ENCODE data around the gene PRKAR1B. TPM values are rescaled to one million over a fixed set of nuclear protein-coding genes. Genes with fewer than 3 reads are reported as not detected.

The PRKAR1B gene
- polyA plus RNA-seq, 1 of the 3 experiments (the other 2 are of a cell fraction), result 63.7 TPM

- no peak overlapping the region for H3K9ac ChIP-seq
- no peak overlapping the region for H3K4me3 ChIP-seq (ENCODE audit: low read depth in 2 of 2, low read length in 1 of 2)
- DNase-seq, result no peak
- H3K4me2 ChIP-seq, result no peak overlapping the region
- 96% methylated on average over 15 of the region's 17 CpGs for WGBS (ENCODE audit: low lambda C conversion rate)
- H2AFZ ChIP-seq (ENCODE audit: low read depth), result no peak overlapping the region
- CTCF ChIA-PET, result no interaction called here
- no peaks in the 10 kb centered on the region for H4K20me1 ChIP-seq (ENCODE audit: insufficient read depth)
- H3K4me1 ChIP-seq (ENCODE audit: control insufficient read depth in 1 of 2, insufficient read depth in 2 of 2, low read depth in 1 of 2, low read length in 1 of 2), result peaks cover 0 to 6% of the 10 kb centered on the region in 2 experiments; a peak in 1 of 4 replicates
- POLR2A ChIA-PET, result interaction anchor here (0.6 to 0.7 kb wide), 2 partner anchors 80 to 97 kb away, joined by 3 to 4 read pairs; no protein-coding TSS in a partner anchor
- no peaks in the 10 kb centered on the region for H3K79me2 ChIP-seq (ENCODE audit: insufficient read depth)
- no peaks in the 10 kb centered on the region for H3F3A ChIP-seq (replicated peaks; ENCODE audit: insufficient read depth)
- H3K27ac ChIP-seq (ENCODE audit: low read depth in 2 of 2, low read length in 1 of 2), result no peak overlapping the region
- H3K36me3 ChIP-seq (replicated peaks in 1 of 2; ENCODE audit: control insufficient read depth in 1 of 2, insufficient read depth in 2 of 2, low read length in 1 of 2), result no peaks in the 10 kb centered on the region
- H3K9me2 ChIP-seq, result no peaks in the 10 kb centered on the region
- no peaks in the 10 kb centered on the region for H3K27me3 ChIP-seq (ENCODE audit: insufficient read depth)
- no peaks in the 10 kb centered on the region for H3K9me3 ChIP-seq
- TF ChIP-seq ELF1 (IDR thresholded peaks at IDR 0.05) (no peak), CTCF (IDR thresholded peaks at IDR 0.05) (no peak), FOXJ3 (CRISPR knock-in tag; IDR thresholded peaks at IDR 0.05) (no peak), MAX (IDR thresholded peaks at IDR 0.05; ENCODE audit: low read depth) (no peak), GATA2 (CRISPR knock-in tag; IDR thresholded peaks at IDR 0.05) (no peak), NFIC (IDR thresholded peaks at IDR 0.05; ENCODE audit: borderline replicate concordance) (no peak)
These were observed 95.8 kb downstream of the PRKAR1B start for GRCh38 chr7:631291-631711.

GRCh38 chr7:630539-630938 lies 96.5 kb downstream of the PRKAR1B start:
- no peak overlapping the region for H3K4me2 ChIP-seq
- H3K9me2 ChIP-seq, result no peaks in the 10 kb centered on the region
- H3K79me2 ChIP-seq (ENCODE audit: insufficient read depth), result no peaks in the 10 kb centered on the region
- ChIA-PET POLR2A (interaction anchor here (0.6 kb wide), 1 partner anchor 80 kb away, joined by 3 read pairs; no protein-coding TSS in a partner anchor), CTCF (no interaction called here)
- no peak overlapping the region for H2AFZ ChIP-seq (ENCODE audit: low read depth)
- H3K4me1 ChIP-seq (ENCODE audit: control insufficient read depth in 1 of 2, insufficient read depth in 2 of 2, low read depth in 1 of 2, low read length in 1 of 2), result peaks cover 0 to 6% of the 10 kb centered on the region in 2 experiments; a peak in 1 of 4 replicates
- peaks cover 7% of the 10 kb centered on the region; the same call in 1 of the 2 replicates for H3K9me3 ChIP-seq
- H3K9ac ChIP-seq, result no peak overlapping the region
- H3K27ac ChIP-seq (ENCODE audit: low read depth in 2 of 2, low read length in 1 of 2), result no peak overlapping the region
- no peak for DNase-seq
- H3K36me3 ChIP-seq (replicated peaks in 1 of 2; ENCODE audit: control insufficient read depth in 1 of 2, insufficient read depth in 2 of 2, low read length in 1 of 2), result peaks cover 0 to 3% of the 10 kb centered on the region in 2 experiments
- H3F3A ChIP-seq (replicated peaks; ENCODE audit: insufficient read depth), result peaks cover 2% of the 10 kb centered on the region
- 71% methylated on average over 5 of the region's 5 CpGs for WGBS (ENCODE audit: low lambda C conversion rate)
- TF ChIP-seq MXI1 (IDR thresholded peaks at IDR 0.05; ENCODE audit: low read depth, low read length) (no peak), USF2 (IDR thresholded peaks at IDR 0.05; ENCODE audit: borderline replicate concordance, low read depth, low read length) (no peak), FOXM1 (IDR thresholded peaks at IDR 0.05; ENCODE audit: low read depth) (no peak), JUND (IDR thresholded peaks at IDR 0.05) (no peak), POLR2AphosphoS5 (IDR thresholded peaks at IDR 0.05; ENCODE audit: low read depth, low read length) (no peak), TEAD4 (IDR thresholded peaks at IDR 0.05; ENCODE audit: borderline replicate concordance, insufficient read depth) (no peak), NFIC (IDR thresholded peaks at IDR 0.05; ENCODE audit: borderline replicate concordance) (no peak), MEF2A (IDR thresholded peaks at IDR 0.05; ENCODE audit: borderline replicate concordance, low read depth) (no peak), SIN3A (IDR thresholded peaks at IDR 0.05; ENCODE audit: borderline replicate concordance, low read depth, low read length) (no peak), PBX3 (IDR thresholded peaks at IDR 0.05) (no peak), GABPA (IDR thresholded peaks at IDR 0.05; ENCODE audit: low read depth) (no peak), YY1 (IDR thresholded peaks at IDR 0.05; ENCODE audit: low read depth) (no peak), EP300 (IDR thresholded peaks at IDR 0.05; ENCODE audit: borderline replicate concordance in 1 of 2, low read depth in 1 of 2, low read length in 1 of 2) (no peak), USF1 (IDR thresholded peaks at IDR 0.05; ENCODE audit: borderline replicate concordance, low read depth) (no peak)
- no peak overlapping the region for H3K4me3 ChIP-seq (ENCODE audit: low read depth in 2 of 2, low read length in 1 of 2)
- H4K20me1 ChIP-seq (ENCODE audit: insufficient read depth), result no peaks in the 10 kb centered on the region
- no peaks in the 10 kb centered on the region for H3K27me3 ChIP-seq (ENCODE audit: insufficient read depth)
